SK-N-SH (cell line): ENCODE data around the gene BBS9. TPM values are rescaled to one million over a fixed set of nuclear protein-coding genes. Genes with fewer than 3 reads are reported as not detected.

Experiments used
- CTCF ChIA-PET: fragments of 300-600, 350-600 bp; formaldehyde crosslinking; extraction: SDS; loops from one replicate; lab custom pipeline; 2021; lab: Yijun Ruan, JAX
- POLR2A ChIA-PET: fragments of 350-600 bp; sonication (Branson Sonifier 250); formaldehyde crosslinking; extraction: SDS; loops from one replicate; lab custom pipeline; 2020; ENCODE audit warnings: antibody characterized with exemption, inconsistent platforms; lab: Yijun Ruan, JAX
- DNase-seq: peaks from one replicate; pipeline ENCODE4 v3.0.0; 2012
- H2AFZ ChIP-seq: fragments of 200-600 bp; sonication (generic); 2 replicates; pipeline ENCODE4 v1.8.1; 2016; ENCODE audit warnings: antibody characterized with exemption, mild to moderate bottlenecking, low read depth
- H3F3A ChIP-seq: fragments of 200-600 bp; sonication (generic); replicated peaks from 2 replicates; pipeline ENCODE3; 2016; ENCODE audit warnings: antibody characterized with exemption, mild to moderate bottlenecking; ENCODE audit not compliant: insufficient read depth
- H3K27ac ChIP-seq, 2 experiments: fragments of 200-500 bp in 1 of 2; fragments of 200-600 bp in 1 of 2; sonication (Bioruptor generic) in 1 of 2; sonication (generic), shearing (Covaris generic) in 1 of 2; 2 replicates each; pipeline versions ENCODE4 v1.5.1 to v1.6.1; 2014 to 2016; ENCODE audit warnings: low read depth in 2 of 2, inconsistent platforms in 1 of 2, low read length in 1 of 2, mild to moderate bottlenecking in 1 of 2, mixed read lengths in 1 of 2
- H3K27me3 ChIP-seq: fragments of 200-600 bp; sonication (generic), shearing (Covaris generic); 2 replicates; pipeline ENCODE4 v1.6.1; 2016; ENCODE audit warnings: mixed run types; ENCODE audit not compliant: insufficient read depth
- H3K36me3 ChIP-seq, 2 experiments: fragments of 200-500 bp in 1 of 2; fragments of 200-600 bp in 1 of 2; sonication (Bioruptor generic) in 1 of 2; sonication (generic) in 1 of 2; replicated peaks in 1 of 2; 2 replicates each; pipeline versions ENCODE3 to v1.5.1; 2014 to 2016; ENCODE audit warnings: low read length in 1 of 2, mild to moderate bottlenecking in 1 of 2; ENCODE audit not compliant: insufficient read depth in 2 of 2, control insufficient read depth in 1 of 2
- H3K4me1 ChIP-seq, 2 experiments: fragments of 200-500 bp in 1 of 2; fragments of 200-600 bp in 1 of 2; sonication (Bioruptor generic) in 1 of 2; sonication (generic), shearing (Covaris generic) in 1 of 2; 2 replicates each; pipeline versions ENCODE4 v1.5.1 to v1.6.1; 2014 to 2016; ENCODE audit warnings: low read depth in 1 of 2, low read length in 1 of 2, mixed run types in 1 of 2; ENCODE audit not compliant: insufficient read depth in 2 of 2, control insufficient read depth in 1 of 2
- H3K4me2 ChIP-seq: fragments of 200-600 bp; sonication (generic), shearing (Covaris generic); 2 replicates; pipeline ENCODE4 v1.6.1; 2017; ENCODE audit warnings: mixed run types
- H3K4me3 ChIP-seq, 2 experiments: fragments of 200-500 bp in 1 of 2; fragments of 200-600 bp in 1 of 2; sonication (Bioruptor generic) in 1 of 2; sonication (generic), shearing (Covaris generic) in 1 of 2; 2 replicates each; pipeline versions ENCODE4 v1.5.1 to v1.8.1; 2014 to 2016; ENCODE audit warnings: low read depth in 2 of 2, inconsistent platforms in 1 of 2, low read length in 1 of 2, mild to moderate bottlenecking in 1 of 2, mixed read lengths in 1 of 2, moderate library complexity in 1 of 2
- H3K79me2 ChIP-seq: fragments of 200-600 bp; sonication (generic); 2 replicates; pipeline ENCODE4 v1.8.1; 2017; ENCODE audit warnings: mild to moderate bottlenecking; ENCODE audit not compliant: insufficient read depth
- H3K9ac ChIP-seq: fragments of 200-600 bp; sonication (generic); 2 replicates; pipeline ENCODE4 v1.6.1; 2017; ENCODE audit warnings: mixed run types
- H3K9me2 ChIP-seq: fragments of 200-600 bp; sonication (generic); 2 replicates; pipeline ENCODE4 v1.6.1; 2017; ENCODE audit warnings: mixed run types
- H3K9me3 ChIP-seq: fragments of 200-600 bp; sonication (generic); 2 replicates; pipeline ENCODE4 v1.6.1; 2017; ENCODE audit warnings: mixed run types, mild to moderate bottlenecking, moderate library complexity
- H4K20me1 ChIP-seq: fragments of 200-600 bp; sonication (generic); 2 replicates; pipeline ENCODE4 v1.6.1; 2017; ENCODE audit warnings: mild to moderate bottlenecking, mixed run types; ENCODE audit not compliant: insufficient read depth
- CHD2 ChIP-seq: fragments of 150-350 bp; IDR thresholded peaks from 2 replicates; pipeline ENCODE4 v1.6.1; 2018; ENCODE audit warnings: low read length; ENCODE audit not compliant: partially characterized antibody
- ELF1 ChIP-seq: IDR thresholded peaks from 2 replicates; pipeline ENCODE4 v1.4.0; 2012
- EP300 ChIP-seq, 2 experiments: IDR thresholded peaks; 2 replicates each; pipeline versions ENCODE4 v1.4.0 to v1.6.1; 2012; ENCODE audit warnings: borderline replicate concordance in 1 of 2, low read depth in 1 of 2, low read length in 1 of 2
- FOXJ3 ChIP-seq: sonication (generic); formaldehyde crosslinking; IDR thresholded peaks from 2 replicates; pipeline ENCODE4 v1.5.1; 2020; ENCODE audit warnings: mild to moderate bottlenecking, missing genetic modification reagents
- FOXM1 ChIP-seq: IDR thresholded peaks from 2 replicates; pipeline ENCODE4 v1.4.0; 2012; ENCODE audit warnings: low read depth, mild to moderate bottlenecking
- GATA2 ChIP-seq: sonication (generic); formaldehyde crosslinking; IDR thresholded peaks from 2 replicates; pipeline ENCODE4 v1.5.0; 2020; ENCODE audit warnings: mild to moderate bottlenecking, missing genetic modification reagents
- JUND ChIP-seq: IDR thresholded peaks from 2 replicates; pipeline ENCODE4 v1.4.0; 2012
- NFIC ChIP-seq: IDR thresholded peaks from 2 replicates; pipeline ENCODE4 v1.4.0; 2012; ENCODE audit warnings: borderline replicate concordance
- NRF1 ChIP-seq: IDR thresholded peaks from 2 replicates; pipeline ENCODE4 v1.6.1; 2012; ENCODE audit warnings: low read depth, mild to moderate bottlenecking, low read length
- PBX3 ChIP-seq: IDR thresholded peaks from 2 replicates; pipeline ENCODE4; 2012
- POLR2AphosphoS5 ChIP-seq: IDR thresholded peaks from 2 replicates; pipeline ENCODE4 v1.6.1; 2012; ENCODE audit warnings: low read depth, low read length
- REST ChIP-seq: IDR thresholded peaks from 2 replicates; pipeline ENCODE4 v1.6.1; 2012; ENCODE audit warnings: mild to moderate bottlenecking, low read depth, low read length, moderate library complexity
- SIN3A ChIP-seq: IDR thresholded peaks from 2 replicates; pipeline ENCODE4 v1.6.1; 2012; ENCODE audit warnings: low read depth, mild to moderate bottlenecking, low read length, moderate library complexity, borderline replicate concordance
- SMC3 ChIP-seq: IDR thresholded peaks from 2 replicates; pipeline ENCODE4 v1.6.1; 2012; ENCODE audit warnings: low read depth, low read length, improper control_type of control experiment
- TAF1 ChIP-seq: IDR thresholded peaks from 2 replicates; pipeline ENCODE4 v1.6.1; 2012; ENCODE audit warnings: low read depth, mild to moderate bottlenecking, low read length, moderate library complexity, borderline replicate concordance
- TEAD4 ChIP-seq: IDR thresholded peaks from 2 replicates; pipeline ENCODE4 v1.4.0; 2012; ENCODE audit warnings: mild to moderate bottlenecking, borderline replicate concordance; ENCODE audit not compliant: insufficient read depth
- USF2 ChIP-seq: fragments of 150-350 bp; IDR thresholded peaks from 2 replicates; pipeline ENCODE4 v1.6.1; 2017; ENCODE audit warnings: antibody characterized with exemption, low read length, low read depth, borderline replicate concordance
- YY1 ChIP-seq: IDR thresholded peaks from 2 replicates; pipeline ENCODE4 v1.4.0; 2012; ENCODE audit warnings: low read depth, mild to moderate bottlenecking
- ZBTB33 ChIP-seq: IDR thresholded peaks from 2 replicates; pipeline ENCODE4 v1.4.0; 2012; ENCODE audit warnings: low read depth, borderline replicate concordance
- WGBS: methylation state at CpG from one replicate; pipeline ENCODE4 v1.1.6; 2017; ENCODE audit warnings: low lambda C conversion rate; 5-methylcytosine and 5-hydroxymethylcytosine counted together
- polyA plus RNA-seq, 3 experiments: library from polyadenylated mRNA; depleted of rRNA; stranded (reverse); fragments of >200 nt; gene quantifications; 2 replicates each; pipeline ENCODE4 v1.2.3, GENCODE V29; 2012

BBS9 gene
- polyA plus RNA-seq, 1 of the 3 experiments (the other 2 are of a cell fraction): 7.5 TPM

- no peaks in the 10 kb centered on the region for H3K79me2 ChIP-seq
- WGBS: 82% methylated on average over 1 of the region's 1 CpG
- no peaks in the 10 kb centered on the region for H3K27me3 ChIP-seq
- no peak overlapping the region for H3K4me3 ChIP-seq
- no peaks in the 10 kb centered on the region for H3K36me3 ChIP-seq
- H3K9me2 ChIP-seq: no peaks in the 10 kb centered on the region
- H3K9ac ChIP-seq: no peak overlapping the region
- no peaks in the 10 kb centered on the region for H3F3A ChIP-seq
- no peak for TF ChIP-seq GATA2 (CRISPR knock-in tag)
- no peak for TF ChIP-seq JUND
- no peaks in the 10 kb centered on the region for H3K4me1 ChIP-seq
- CTCF ChIA-PET: no interaction called here
- H2AFZ ChIP-seq: no peak overlapping the region
- no peak overlapping the region for H3K4me2 ChIP-seq
- no peaks in the 10 kb centered on the region for H3K9me3 ChIP-seq
- no peak overlapping the region for H3K27ac ChIP-seq
- POLR2A ChIA-PET: no interaction called here
- H4K20me1 ChIP-seq: no peaks in the 10 kb centered on the region
- DNase-seq: no peak
Measured at GRCh38 chr7:33578166-33578565, 448.8 kb downstream of the BBS9 start.

- Histone ChIP-seq H3K4me3 (no peak overlapping the region), H3K27me3 (no peaks in the 10 kb centered on the region), H3K9me3 (no peaks in the 10 kb centered on the region), H3K9ac (no peak overlapping the region), H3K9me2 (no peaks in the 10 kb centered on the region), H3K4me1 (no peaks in the 10 kb centered on the region), H2AFZ (no peak overlapping the region), H3K27ac (no peak overlapping the region), H3K4me2 (no peak overlapping the region), H4K20me1 (no peaks in the 10 kb centered on the region), H3K79me2 (no peaks in the 10 kb centered on the region), H3K36me3 (no peaks in the 10 kb centered on the region), H3F3A (no peaks in the 10 kb centered on the region)
- DNase-seq: no peak
- POLR2A ChIA-PET: no interaction called here
- CTCF ChIA-PET: interaction anchor here (1.2 kb wide), 1 partner anchor 137 kb away, joined by 3 read pairs; no protein-coding TSS in a partner anchor
- WGBS: 71% methylated on average over 5 of the region's 5 CpGs
- TF ChIP-seq SMC3 (no peak), YY1 (no peak), POLR2AphosphoS5 (no peak), FOXM1 (no peak), NRF1 (no peak), TAF1 (no peak), FOXJ3 (CRISPR knock-in tag) (no peak), CHD2 (no peak), USF2 (no peak), PBX3 (no peak), TEAD4 (no peak), GATA2 (CRISPR knock-in tag) (no peak), REST (no peak), ZBTB33 (no peak), NFIC (no peak), SIN3A (no peak), EP300 (IDR thresholded peaks at IDR 0.05; ENCODE audit: borderline replicate concordance in 1 of 2, low read depth in 1 of 2, low read length in 1 of 2) (no peak), ELF1 (no peak)
Measured at GRCh38 chr7:33578881-33579672, 449.7 kb downstream of the BBS9 start.
